Smooth muscle cell (in vitro differentiated cells): ENCODE results near the gene LRMDA. TPM values are rescaled to one million over a fixed set of nuclear protein-coding genes. Genes with fewer than 3 reads are reported as not detected.

Experiments used
- DNase-seq: peaks from one replicate; lab custom pipeline; 2025; ENCODE audit not compliant: unreplicated experiment; lab: John Stamatoyannopoulos, UW
- H2AFZ ChIP-seq: fragments of 200-600 bp; sonication (generic); 2 replicates; pipeline ENCODE4 v1.6.0; 2016; ENCODE audit warnings: antibody characterized with exemption, low read depth, mild to moderate bottlenecking
- H3F3A ChIP-seq: fragments of 200-600 bp; sonication (generic); 2 replicates; pipeline ENCODE4 v1.6.0; 2017; ENCODE audit warnings: antibody characterized with exemption, low read depth
- H3K27ac ChIP-seq: fragments of 200-600 bp; sonication (generic); 2 replicates; pipeline ENCODE4 v1.5.1; 2016; ENCODE audit warnings: low read depth, mild to moderate bottlenecking
- H3K27me3 ChIP-seq: fragments of 200-600 bp; sonication (generic); 2 replicates; pipeline ENCODE4 v1.6.1; 2016; ENCODE audit warnings: low read depth, mild to moderate bottlenecking
- H3K36me3 ChIP-seq: fragments of 200-600 bp; sonication (generic); 2 replicates; pipeline ENCODE4 v1.5.1; 2016; ENCODE audit warnings: low read depth
- H3K4me1 ChIP-seq: fragments of 200-600 bp; sonication (generic); 2 replicates; pipeline ENCODE4 v1.5.1; 2016; ENCODE audit warnings: low read depth
- H3K4me2 ChIP-seq: fragments of 200-600 bp; sonication (generic); 2 replicates; pipeline ENCODE4 v1.6.0; 2016; ENCODE audit warnings: mild to moderate bottlenecking
- H3K4me3 ChIP-seq: fragments of 200-600 bp; sonication (generic); 2 replicates; pipeline ENCODE4 v1.5.1; 2016; ENCODE audit warnings: mild to moderate bottlenecking
- H3K79me2 ChIP-seq: fragments of 200-600 bp; sonication (generic); 2 replicates; pipeline ENCODE4 v1.6.0; 2016; ENCODE audit warnings: low read depth, mild to moderate bottlenecking
- H3K9ac ChIP-seq: fragments of 200-600 bp; sonication (generic); 2 replicates; pipeline ENCODE4 v1.6.0; 2016; ENCODE audit warnings: low read depth
- H3K9me3 ChIP-seq: fragments of 200-600 bp; sonication (generic); replicated peaks from 2 replicates; pipeline ENCODE4 v1.5.1; 2016; ENCODE audit warnings: low read depth
- H4K20me1 ChIP-seq: fragments of 200-600 bp; sonication (generic); 2 replicates; pipeline ENCODE4 v1.6.0; 2016; ENCODE audit warnings: low read depth
- WGBS: methylation state at CpG from one replicate; pipeline ENCODE4 v1.1.7; 2016; ENCODE audit warnings: low lambda C conversion rate; 5-methylcytosine and 5-hydroxymethylcytosine counted together
- polyA plus RNA-seq: library from polyadenylated mRNA; unstranded; fragments of >200 nt; fragmentation: Nextera tagmentation; extraction: Ambion mirVana; gene quantifications from 2 replicates; pipeline ENCODE4 v1.2.1, GENCODE V29; 2016
- total RNA-seq: library from RNA; depleted of rRNA; stranded (reverse); fragments of >200 nt; gene quantifications from 2 replicates; pipeline ENCODE4 v1.2.3, GENCODE V29; 2014
- TF ChIP-seq, protein P1 (sequence below): fragments of 200-600 bp; sonication (generic); IDR thresholded peaks from 2 replicates; pipeline ENCODE4 v1.5.1; 2017; ENCODE audit warnings: borderline replicate concordance, mild to moderate bottlenecking, antibody characterized with exemption; ENCODE audit not compliant: insufficient read depth, poor library complexity, severe bottlenecking

Gene LRMDA
- total and polyA plus RNA-seq, 2 experiments from 2014 or later = 1.5 to 1.6 TPM

GRCh38 chr10:76234499-76235226 lies 803.2 kb downstream of the LRMDA start:
- 44% methylated on average over 4 of the region's 4 CpGs for WGBS
- no peak for DNase-seq

DNA sequence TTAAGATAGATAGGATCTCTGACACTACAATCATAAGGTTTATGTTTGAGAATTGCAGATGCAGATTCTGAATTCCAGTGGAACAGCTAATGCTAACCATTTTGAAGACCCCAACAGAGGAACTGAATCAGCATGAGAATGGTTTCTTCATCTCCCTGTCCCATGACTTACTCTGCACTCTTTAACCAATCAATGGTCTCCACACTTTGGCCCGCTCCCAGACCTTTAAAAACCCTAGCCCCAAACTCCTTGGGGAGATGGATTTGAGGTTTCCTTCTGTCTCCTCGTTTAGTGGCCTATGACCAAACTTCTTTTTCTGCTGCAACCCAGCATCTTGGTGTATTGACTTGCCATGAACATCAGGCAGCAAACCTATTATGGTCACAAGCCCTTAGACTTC lies 804.9 kb downstream of the LRMDA start:
- H3K9me3 ChIP-seq = no peaks in the 10 kb centered on the region
- H3K4me1 ChIP-seq = peaks cover 3% of the 10 kb centered on the region
- H4K20me1 ChIP-seq = no peaks in the 10 kb centered on the region
- DNase-seq = no peak
- 80% methylated on average over 2 of the region's 2 CpGs for WGBS
- H3K4me3 ChIP-seq = no peak overlapping the region
- no peak overlapping the region for H3K27ac ChIP-seq
- H3K27me3 ChIP-seq = no peaks in the 10 kb centered on the region
- H2AFZ ChIP-seq = no peak overlapping the region
- no peak overlapping the region for H3K9ac ChIP-seq
- no peak overlapping the region for H3K4me2 ChIP-seq
- TF ChIP-seq, protein P1, sequence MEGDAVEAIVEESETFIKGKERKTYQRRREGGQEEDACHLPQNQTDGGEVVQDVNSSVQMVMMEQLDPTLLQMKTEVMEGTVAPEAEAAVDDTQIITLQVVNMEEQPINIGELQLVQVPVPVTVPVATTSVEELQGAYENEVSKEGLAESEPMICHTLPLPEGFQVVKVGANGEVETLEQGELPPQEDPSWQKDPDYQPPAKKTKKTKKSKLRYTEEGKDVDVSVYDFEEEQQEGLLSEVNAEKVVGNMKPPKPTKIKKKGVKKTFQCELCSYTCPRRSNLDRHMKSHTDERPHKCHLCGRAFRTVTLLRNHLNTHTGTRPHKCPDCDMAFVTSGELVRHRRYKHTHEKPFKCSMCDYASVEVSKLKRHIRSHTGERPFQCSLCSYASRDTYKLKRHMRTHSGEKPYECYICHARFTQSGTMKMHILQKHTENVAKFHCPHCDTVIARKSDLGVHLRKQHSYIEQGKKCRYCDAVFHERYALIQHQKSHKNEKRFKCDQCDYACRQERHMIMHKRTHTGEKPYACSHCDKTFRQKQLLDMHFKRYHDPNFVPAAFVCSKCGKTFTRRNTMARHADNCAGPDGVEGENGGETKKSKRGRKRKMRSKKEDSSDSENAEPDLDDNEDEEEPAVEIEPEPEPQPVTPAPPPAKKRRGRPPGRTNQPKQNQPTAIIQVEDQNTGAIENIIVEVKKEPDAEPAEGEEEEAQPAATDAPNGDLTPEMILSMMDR = no peak
- H3F3A ChIP-seq = peaks cover 4% of the 10 kb centered on the region
- H3K79me2 ChIP-seq = no peaks in the 10 kb centered on the region
- no peaks in the 10 kb centered on the region for H3K36me3 ChIP-seq

More at GRCh38 chr10:76234499-76235226, 803.2 kb downstream of the LRMDA start:
- H2AFZ ChIP-seq = no peak overlapping the region
- peaks cover 16% of the 10 kb centered on the region for H3K4me1 ChIP-seq
- H3K4me3 ChIP-seq = no peak overlapping the region
- H3K9ac ChIP-seq = no peak overlapping the region
- no peaks in the 10 kb centered on the region for H3K27me3 ChIP-seq
- no peaks in the 10 kb centered on the region for H4K20me1 ChIP-seq
- H3K9me3 ChIP-seq = no peaks in the 10 kb centered on the region
- H3K36me3 ChIP-seq = no peaks in the 10 kb centered on the region
- no peak overlapping the region for H3K4me2 ChIP-seq
- TF ChIP-seq, protein P1 = no peak
- H3K27ac ChIP-seq = no peak overlapping the region
- H3K79me2 ChIP-seq = no peaks in the 10 kb centered on the region
- peaks cover 4% of the 10 kb centered on the region for H3F3A ChIP-seq

- no peak overlapping the region for H3K4me3 ChIP-seq
- H3K27me3 ChIP-seq = no peaks in the 10 kb centered on the region
- no peaks in the 10 kb centered on the region for H3F3A ChIP-seq
- H3K79me2 ChIP-seq = no peaks in the 10 kb centered on the region
- H2AFZ ChIP-seq = no peak overlapping the region
- H3K9ac ChIP-seq = no peak overlapping the region
- H3K27ac ChIP-seq = no peak overlapping the region
- no peaks in the 10 kb centered on the region for H3K36me3 ChIP-seq
- no peaks in the 10 kb centered on the region for H4K20me1 ChIP-seq
- no peaks in the 10 kb centered on the region for H3K4me1 ChIP-seq
- WGBS = 59% methylated on average over 8 of the region's 8 CpGs
- no peak for DNase-seq
- no peaks in the 10 kb centered on the region for H3K9me3 ChIP-seq
- H3K4me2 ChIP-seq = no peak overlapping the region
- TF ChIP-seq, protein P1 = no peak
Observed at GRCh38 chr10:76242956-76243355, 811.5 kb downstream of the LRMDA start.
